ENCODE measurements around the gene PCDHA11. TPM values are rescaled to one million over a fixed set of nuclear protein-coding genes. Genes with fewer than 3 reads are reported as not detected.
"Not testable (repeated sequence)": the region's sequence is repeated elsewhere in the genome, so short reads cannot be mapped to it uniquely, and the experiment has no call there.

PCDHA11 gene
- 1.6 TPM for total RNA-seq
- polyA plus RNA-seq, result 0.06 TPM

- Histone ChIP-seq H3K4me1 (ENCODE audit: insufficient read depth) (no peaks in the 10 kb centered on the region), H3K36me3 (ENCODE audit: insufficient read depth) (no peaks in the 10 kb centered on the region), H3K27ac (ENCODE audit: low read depth) (no peak within 1 kb of the TSS), H3K4me3 (ENCODE audit: low read depth, low read length) (no peak within 1 kb of the TSS)
- no peak for DNase-seq (ENCODE audit: extremely low spot score)
- WGBS, result 12% methylated on average over 41 of the region's 41 CpGs
These were observed at the start of gene PCDHA11 for GRCh38 chr5:140868721-140869554. Gene PCDHA11, plus strand, starts transcription at chr5:140868957. Its CDS starts 147 bp downstream, at chr5:140869104.

- Histone ChIP-seq H3K4me3 (ENCODE audit: low read depth, low read length) (no peak within 1 kb of the TSS), H3K36me3 (ENCODE audit: insufficient read depth) (no peaks in the 10 kb centered on the region), H3K27ac (ENCODE audit: low read depth) (no peak within 1 kb of the TSS), H3K4me1 (ENCODE audit: insufficient read depth) (no peaks in the 10 kb centered on the region)
- WGBS, result 28% methylated on average over 39 of the region's 39 CpGs
- DNase-seq (ENCODE audit: extremely low spot score), result no peak
These were observed 47.1 kb upstream of the PCDHA11 start, which contains the start of gene PCDHA5 for GRCh38 chr5:140821375-140822280. Gene PCDHA5, plus strand, starts transcription at chr5:140821613.

GRCh38 chr5:140822281-140822629, 46.5 kb upstream of the PCDHA11 start:
- H3K4me1 ChIP-seq (ENCODE audit: insufficient read depth), result no peaks in the 10 kb centered on the region
- no peak for DNase-seq (ENCODE audit: extremely low spot score)
- H3K27ac ChIP-seq (ENCODE audit: low read depth), result no peak overlapping the region
- H3K4me3 ChIP-seq (ENCODE audit: low read depth, low read length), result no peak overlapping the region
- WGBS, result 26% methylated on average over 6 of the region's 6 CpGs
- H3K36me3 ChIP-seq (ENCODE audit: insufficient read depth), result no peaks in the 10 kb centered on the region

- DNase-seq (ENCODE audit: extremely low spot score); H3K36me3 ChIP-seq (ENCODE audit: insufficient read depth): not testable (repeated sequence)
- 51% methylated on average over 48 of the region's 48 CpGs for WGBS
These were observed 45.8 kb upstream of the PCDHA11 start for GRCh38 chr5:140822969-140823368.

GRCh38 chr5:140823475-140823874, 45.3 kb upstream of the PCDHA11 start:
- Histone ChIP-seq H3K27ac (ENCODE audit: low read depth) (no peak overlapping the region), H3K36me3 (ENCODE audit: insufficient read depth) (no peaks in the 10 kb centered on the region), H3K4me3 (ENCODE audit: low read depth, low read length) (no peak overlapping the region), H3K4me1 (ENCODE audit: insufficient read depth) (no peaks in the 10 kb centered on the region)
- 50% methylated on average over 38 of the region's 38 CpGs for WGBS
- no peak for DNase-seq (ENCODE audit: extremely low spot score)

More at GRCh38 chr5:140822969-140823368, 45.8 kb upstream of the PCDHA11 start:
- H3K27ac ChIP-seq (ENCODE audit: low read depth); H3K4me3 ChIP-seq (ENCODE audit: low read depth, low read length); H3K4me1 ChIP-seq (ENCODE audit: insufficient read depth): not testable (repeated sequence)

GRCh38 chr5:140827704-140828361, 40.9 kb upstream of the PCDHA11 start, which contains the start of gene PCDHA6:
Gene PCDHA6, plus strand, starts transcription at chr5:140827960. Its CDS starts 132 bp downstream, at chr5:140828092.
- 14% methylated on average over 27 of the region's 27 CpGs for WGBS
- H3K36me3 ChIP-seq (ENCODE audit: insufficient read depth), result no peaks in the 10 kb centered on the region
- no peak within 1 kb of the TSS for H3K4me3 ChIP-seq (ENCODE audit: low read depth, low read length)
- H3K4me1 ChIP-seq (ENCODE audit: insufficient read depth), result no peaks in the 10 kb centered on the region
- H3K27ac ChIP-seq (ENCODE audit: low read depth), result no peak within 1 kb of the TSS
- DNase-seq (ENCODE audit: extremely low spot score), result no peak

- H3K4me1 ChIP-seq (ENCODE audit: insufficient read depth), result no peaks in the 10 kb centered on the region
- DNase-seq (ENCODE audit: extremely low spot score), result no peak
- 18% methylated on average over 18 of the region's 18 CpGs for WGBS
- no peak overlapping the region for H3K4me3 ChIP-seq (ENCODE audit: low read depth, low read length)
- H3K27ac ChIP-seq (ENCODE audit: low read depth), result no peak overlapping the region
- H3K36me3 ChIP-seq (ENCODE audit: insufficient read depth), result no peaks in the 10 kb centered on the region
These were observed 40.4 kb upstream of the PCDHA11 start for GRCh38 chr5:140828362-140828737.

GRCh38 chr5:140829511-140830501, 39.0 kb upstream of the PCDHA11 start:
- 43% methylated on average over 106 of the region's 106 CpGs for WGBS
- H3K27ac ChIP-seq (ENCODE audit: low read depth); H3K4me3 ChIP-seq (ENCODE audit: low read depth, low read length); H3K36me3 ChIP-seq (ENCODE audit: insufficient read depth); DNase-seq (ENCODE audit: extremely low spot score); H3K4me1 ChIP-seq (ENCODE audit: insufficient read depth): not testable (repeated sequence)

GRCh38 chr5:140833993-140834392, 34.8 kb upstream of the PCDHA11 start, which contains the start of gene PCDHA7:
Gene PCDHA7, plus strand, starts transcription at chr5:140834269. Its CDS starts 115 bp downstream, at chr5:140834384.
- Histone ChIP-seq H3K36me3 (ENCODE audit: insufficient read depth) (no peaks in the 10 kb centered on the region), H3K4me1 (ENCODE audit: insufficient read depth) (no peaks in the 10 kb centered on the region), H3K4me3 (ENCODE audit: low read depth, low read length) (no peak within 1 kb of the TSS), H3K27ac (ENCODE audit: low read depth) (no peak within 1 kb of the TSS)
- WGBS, result 10% methylated on average over 8 of the region's 8 CpGs
- DNase-seq (ENCODE audit: extremely low spot score), result no peak

GRCh38 chr5:140834439-140835008, 34.2 kb upstream of the PCDHA11 start:
- WGBS, result 22% methylated on average over 26 of the region's 38 CpGs
- H3K4me3 ChIP-seq (ENCODE audit: low read depth, low read length); H3K27ac ChIP-seq (ENCODE audit: low read depth); DNase-seq (ENCODE audit: extremely low spot score); H3K36me3 ChIP-seq (ENCODE audit: insufficient read depth); H3K4me1 ChIP-seq (ENCODE audit: insufficient read depth): not testable (repeated sequence)

GRCh38 chr5:140835622-140836510, 32.9 kb upstream of the PCDHA11 start:
- no peaks in the 10 kb centered on the region for H3K4me1 ChIP-seq (ENCODE audit: insufficient read depth)
- WGBS, result 44% methylated on average over 103 of the region's 103 CpGs
- DNase-seq (ENCODE audit: extremely low spot score), result no peak
- H3K4me3 ChIP-seq (ENCODE audit: low read depth, low read length), result no peak overlapping the region
- H3K27ac ChIP-seq (ENCODE audit: low read depth), result no peak overlapping the region
- H3K36me3 ChIP-seq (ENCODE audit: insufficient read depth), result no peaks in the 10 kb centered on the region
